ENCODE measurements around the gene TDRD10. TPM values are rescaled to one million over a fixed set of nuclear protein-coding genes. Genes with fewer than 3 reads are reported as not detected.

Gene TDRD10
- total and polyA plus RNA-seq, 2 of the 8 experiments (the other 6 are each of a cell fraction or from before 2014, with no cell fraction given), result 0.15 to 0.27 TPM

- H2AFZ ChIP-seq (ENCODE audit: low read length), result no peak overlapping the region
- no peak overlapping the region for H4K5ac ChIP-seq (ENCODE audit: insufficient read length, low read depth, low read length)
- H3K18ac ChIP-seq (ENCODE audit: extremely low read depth, low read length), result no peak overlapping the region
- no peak for FAIRE-seq
- H3K4me2 ChIP-seq (ENCODE audit: insufficient read depth in 1 of 2, low read depth in 2 of 2, low read length in 2 of 2), result no peak overlapping the region
- H4K20me1 ChIP-seq (replicated peaks in 1 of 2; ENCODE audit: control insufficient read depth in 1 of 2, insufficient read depth in 2 of 2, low read length in 2 of 2), result peaks cover 6 to 21% of the 10 kb centered on the region in 2 experiments
- H2BK5ac ChIP-seq (ENCODE audit: low read depth, low read length), result no peak overlapping the region
- no peak overlapping the region for H3K4ac ChIP-seq (replicated peaks; ENCODE audit: insufficient read length, low read depth, low read length)
- no peak overlapping the region for H4K8ac ChIP-seq (ENCODE audit: extremely low read depth, insufficient read depth, low read length)
- ChIA-PET CTCF (ENCODE audit: partially characterized antibody) (interaction anchor here (0.8 to 3.3 kb wide), 7 partner anchors 9 to 366 kb away, joined by 3 to 15 read pairs (median 4); no protein-coding TSS in a partner anchor), POLR2A (ENCODE audit: partially characterized antibody) (interaction anchor here (1.2 to 1.5 kb wide), 3 partner anchors 16 to 97 kb away, joined by 3 to 7 read pairs (median 4); no protein-coding TSS in a partner anchor)
- H3K27me3 ChIP-seq (replicated peaks in 1 of 4; ENCODE audit: control insufficient read depth in 3 of 4, extremely low read depth in 1 of 4, insufficient read depth in 3 of 4, low read length in 3 of 4), result no peaks in the 10 kb centered on the region
- DNase-seq (ENCODE audit: low read depth in 1 of 2, low spot score in 2 of 2), result no peak
- H3K23ac ChIP-seq (ENCODE audit: insufficient read length), result no peak overlapping the region
- no peaks in the 10 kb centered on the region; a peak in 1 of 7 replicates for H3K4me1 ChIP-seq (replicated peaks in 1 of 4; ENCODE audit: control insufficient read depth in 3 of 4, insufficient read depth in 4 of 4, low read length in 3 of 4)
- peaks cover 27 to 44% (median 34%) of the 10 kb centered on the region in 4 experiments for H3K36me3 ChIP-seq (ENCODE audit: control insufficient read depth in 2 of 4, insufficient read depth in 4 of 4, low read length in 3 of 4)
- no peak overlapping the region for H3K56ac ChIP-seq (replicated peaks; ENCODE audit: insufficient read length, low read depth, low read length)
- 91% methylated on average over 6 of the region's 6 CpGs; no CpG with 5 or more reads in 1 of the 2 experiments for WGBS, 2 experiments (ENCODE audit: extremely low coverage in 1 of 2, insufficient coverage in 1 of 2, insufficient read length in 1 of 2, insufficient replicate concordance in 2 of 2, low coverage in 1 of 2, low lambda C conversion rate in 2 of 2, missing lambda C conversion rate in 1 of 2)
- no peak overlapping the region for H2BK15ac ChIP-seq (ENCODE audit: low read length)
- H3K27ac ChIP-seq (ENCODE audit: low read depth, low read length), result no peak overlapping the region
- H2AK5ac ChIP-seq (ENCODE audit: low read depth, low read length), result no peak overlapping the region
- H2BK120ac ChIP-seq (replicated peaks; ENCODE audit: low read depth, low read length), result no peak overlapping the region
- H2BK20ac ChIP-seq (ENCODE audit: low read length), result no peak overlapping the region
- H3K14ac ChIP-seq (ENCODE audit: insufficient read length), result no peak overlapping the region
- H3K9ac ChIP-seq (replicated peaks in 1 of 4; ENCODE audit: extremely low read depth in 1 of 4, low read depth in 3 of 4, low read length in 3 of 4), result no peak overlapping the region
- no peak overlapping the region for H2BK12ac ChIP-seq (ENCODE audit: low read depth, low read length)
- H3K79me2 ChIP-seq (ENCODE audit: control insufficient read depth in 1 of 2, insufficient read depth in 2 of 2, low read length in 2 of 2), result no peaks in the 10 kb centered on the region
- H4K91ac ChIP-seq (replicated peaks; ENCODE audit: insufficient read length, low read length), result no peak overlapping the region
- H3K23me2 ChIP-seq (ENCODE audit: low read depth, low read length), result no peaks in the 10 kb centered on the region
- no peak overlapping the region for H3K4me3 ChIP-seq (ENCODE audit: extremely low read depth in 1 of 4, insufficient read depth in 2 of 4, low read depth in 3 of 4, low read length in 4 of 4)
- H3K9me3 ChIP-seq (ENCODE audit: insufficient read depth in 2 of 2, low read depth in 1 of 2, low read length in 1 of 2), result no peaks in the 10 kb centered on the region
- no peaks in the 10 kb centered on the region; the same call in 1 of the 2 replicates for H3K79me1 ChIP-seq (ENCODE audit: low read depth, low read length)
- TF ChIP-seq E2F6 (IDR thresholded peaks at IDR 0.05) (no peak), POU5F1 (IDR thresholded peaks at IDR 0.05; ENCODE audit: low read depth, low read length) (no peak), CREB1 (IDR thresholded peaks at IDR 0.05) (no peak), SIX5 (IDR thresholded peaks at IDR 0.05; ENCODE audit: low read depth, low read length) (no peak), CBX8 (IDR thresholded peaks at IDR 0.05; ENCODE audit: borderline replicate concordance, low read depth, low read length) (no peak), EZH2 (IDR thresholded peaks at IDR 0.05; ENCODE audit: low read depth, low read length, severe bottlenecking) (no peak), YY1 (IDR thresholded peaks at IDR 0.05; ENCODE audit: low read depth, low read length) (no peak), NANOG (IDR thresholded peaks at IDR 0.05; ENCODE audit: insufficient read depth, low read depth, low read length, poor library complexity, severe bottlenecking) (no peak)
Observed at GRCh38 chr1:154578058-154578418, 76.0 kb downstream of the TDRD10 start.

All from H1 (cell line).